GM12873 (cell line): ENCODE data around the gene ZFP36L1.

ENCODE experiments used
- CTCF ChIP-seq: IDR thresholded peaks from 2 replicates; pipeline ENCODE4 v1.5.1; 2012; ENCODE audit warnings: low read depth, mild to moderate bottlenecking, moderate library complexity, low read length, control low read depth; ENCODE audit not compliant: insufficient read depth; ENCODE audit errors: missing control alignments

Gene ZFP36L1

GRCh38 chr14:68762953-68763764 lies 29.7 kb downstream of the ZFP36L1 start:
- no peak for TF ChIP-seq CTCF

- TF ChIP-seq CTCF = no peak
These were observed 31.5 kb downstream of the ZFP36L1 start for GRCh38 chr14:68761391-68761790.

- no peak for TF ChIP-seq CTCF
These were observed 32.1 kb downstream of the ZFP36L1 start for GRCh38 chr14:68760761-68761160.

- TF ChIP-seq CTCF = no peak
These were observed 32.9 kb downstream of the ZFP36L1 start for GRCh38 chr14:68759937-68760336.

- no peak for TF ChIP-seq CTCF
These were observed 33.8 kb downstream of the ZFP36L1 start for GRCh38 chr14:68759017-68759560.

- no peak for TF ChIP-seq CTCF
These were observed 34.6 kb downstream of the ZFP36L1 start for GRCh38 chr14:68758301-68758700.

GRCh38 chr14:68757618-68758081 lies 35.2 kb downstream of the ZFP36L1 start:
- TF ChIP-seq CTCF = no peak
